HL-60 (cell line): ENCODE data around the gene CNPY2.

Experiments
- DNase-seq, 2 experiments: peaks; one replicate each; pipeline ENCODE4 v3.0.0-alpha.2; 2010 to 2020; ENCODE audit warnings: low read depth in 1 of 2, low spot score in 1 of 2
- H3K27ac ChIP-seq: fragments of 250-450 bp; sonication (Bioruptor Pico); replicated peaks from 2 replicates; pipeline ENCODE4 v1.5.1; 2020; ENCODE audit warnings: mild to moderate bottlenecking, moderate library complexity
- H3K27me3 ChIP-seq: fragments of 250-450 bp; sonication (Bioruptor Pico); 2 replicates; pipeline ENCODE4 v1.5.1; 2021; ENCODE audit warnings: mild to moderate bottlenecking, moderate library complexity; ENCODE audit not compliant: insufficient read depth, poor library complexity, severe bottlenecking
- H3K4me3 ChIP-seq: replicated peaks from 2 replicates; pipeline ENCODE4 v1.5.1; 2011; ENCODE audit warnings: mild to moderate bottlenecking, control low read depth, low read length; ENCODE audit not compliant: insufficient read depth
- CTCF ChIP-seq: IDR thresholded peaks from one replicate; pipeline ENCODE4 v1.5.1; 2011; ENCODE audit warnings: low read length, control low read depth, inconsistent platforms; ENCODE audit not compliant: insufficient read depth
- GABPA ChIP-seq: IDR thresholded peaks from 2 replicates; pipeline ENCODE4 v1.6.1; 2012; ENCODE audit warnings: low read depth
- POLR2AphosphoS5 ChIP-seq: IDR thresholded peaks from 2 replicates; pipeline ENCODE4 v1.6.1; 2012; ENCODE audit warnings: low read depth
- REST ChIP-seq: IDR thresholded peaks from 2 replicates; pipeline ENCODE4 v1.6.1; 2012; ENCODE audit warnings: low read depth; ENCODE audit not compliant: insufficient replicate concordance
- SPI1 ChIP-seq: IDR thresholded peaks from 2 replicates; pipeline ENCODE4 v1.6.1; 2012; ENCODE audit warnings: low read depth, mild to moderate bottlenecking, borderline replicate concordance
- long read RNA-seq: library from polyadenylated mRNA; unstranded; transcript quantifications from one replicate; pipeline ENCODE4 v2.0.0, GENCODE V29; 2020

CNPY2 gene
- long read RNA-seq, transcript CNPY2-201 (6 exons, 1,214 nt) = major isoform, 45 of 57 reads
- long read RNA-seq, partial matches to known transcripts = 1 of 57 reads
- long read RNA-seq, other reads (novel, unspliced or antisense) = 7 of 57 reads

DNA sequence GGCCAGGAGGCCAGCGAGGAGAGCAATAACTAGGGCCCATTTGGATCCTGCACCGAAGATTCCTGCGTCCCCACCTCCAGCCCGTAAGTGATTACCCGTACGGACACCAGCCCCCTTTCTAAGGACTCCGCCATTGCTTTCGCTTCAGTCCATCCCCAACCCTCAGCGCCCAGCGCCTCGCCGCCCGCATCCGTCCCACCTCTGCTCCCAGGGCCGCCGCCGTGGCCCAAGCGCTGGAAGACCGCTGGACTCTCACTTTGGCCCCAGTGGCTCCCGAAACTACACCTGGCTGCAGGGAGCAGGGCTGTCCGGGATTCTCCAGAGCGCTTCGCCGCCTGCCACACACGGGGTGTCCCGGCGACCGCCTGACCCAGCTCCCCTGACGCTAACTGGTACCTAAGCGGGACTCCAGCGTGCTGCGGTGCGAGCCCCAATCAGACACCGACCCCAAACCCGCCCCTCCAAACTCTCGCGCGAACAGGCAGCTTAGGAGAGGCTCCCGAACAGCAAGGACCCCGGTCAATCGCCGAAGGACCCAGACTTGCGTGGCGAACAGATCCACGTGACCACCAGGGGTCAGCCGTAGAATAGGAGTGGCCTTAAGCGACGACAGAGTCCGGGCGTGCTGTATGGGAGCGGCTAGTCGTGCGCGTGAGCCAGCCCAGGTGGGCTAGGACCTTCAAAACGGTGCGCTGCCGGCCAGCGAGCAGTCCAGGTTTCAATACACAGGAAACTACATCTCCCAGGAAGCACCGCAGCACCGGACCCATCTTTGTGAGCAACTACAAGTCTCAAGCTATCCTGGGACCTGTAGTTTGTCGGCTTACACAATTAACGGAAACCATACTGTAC lies at the start of gene CNPY2:
Gene CNPY2 (minus strand): TSS at position 367 of the 852 bp plus-strand sequence. CDS start 771 bp downstream, outside the sequence.
- H3K27ac ChIP-seq = peak within 1 kb of the TSS; percentile 98
- no peak for TF ChIP-seq SPI1
- TF ChIP-seq POLR2AphosphoS5 = peak; percentile 71
- TF ChIP-seq CTCF = no peak
- TF ChIP-seq GABPA = 0 out of 2 replicates have a peak, but pooled peaks have one; percentile 50
- peak; percentile 46 for TF ChIP-seq REST
- peak within 1 kb of the TSS; percentile 85 for H3K4me3 ChIP-seq
- no peaks in the 10 kb centered on the region for H3K27me3 ChIP-seq
- DNase-seq = peak; percentile 94 to 96

GRCh38 chr12:56362130-56363059 lies 46.6 kb upstream of the CNPY2 start, which contains the start of gene APOF:
TSS of gene APOF (minus strand) at chr12:56362857. CDS start at chr12:56362745, 112 bp downstream.
- H3K27me3 ChIP-seq = no peaks in the 10 kb centered on the region
- H3K27ac ChIP-seq = no peak within 1 kb of the TSS
- H3K4me3 ChIP-seq = no peak within 1 kb of the TSS
- DNase-seq = no peak
- no peak for TF ChIP-seq POLR2AphosphoS5
- TF ChIP-seq CTCF = no peak
- no peak for TF ChIP-seq GABPA
- no peak for TF ChIP-seq SPI1
- no peak for TF ChIP-seq REST

GRCh38 chr12:56361487-56362129 lies 45.8 kb upstream of the CNPY2 start:
- Histone ChIP-seq H3K27ac (no peak overlapping the region), H3K27me3 (no peaks in the 10 kb centered on the region), H3K4me3 (no peak overlapping the region)
- no peak for DNase-seq
- no peak for TF ChIP-seq SPI1
